BE2C (cell line): ENCODE data around the gene PTPRG.

Experiments used
- DNase-seq: peaks from one replicate; pipeline ENCODE4 v3.0.0-alpha.2; 2020
- H3K27me3 ChIP-seq: fragments of 250-450 bp; sonication (Bioruptor Pico); 2 replicates; pipeline ENCODE4 v1.5.1; 2020; ENCODE audit warnings: mild to moderate bottlenecking
- H3K36me3 ChIP-seq: fragments of 250-450 bp; sonication (Bioruptor Pico); 2 replicates; pipeline ENCODE4 v1.5.1; 2020; ENCODE audit warnings: mild to moderate bottlenecking
- H3K4me1 ChIP-seq: fragments of 250-450 bp; sonication (Bioruptor Pico); 2 replicates; pipeline ENCODE4 v1.5.1; 2020
- H3K4me3 ChIP-seq: 2 replicates; pipeline ENCODE4 v1.5.1; 2011; ENCODE audit warnings: low read depth, low read length
- H3K9me3 ChIP-seq: fragments of 250-450 bp; sonication (Bioruptor Pico); 2 replicates; pipeline ENCODE4 v1.5.1; 2020
- CTCF ChIP-seq: IDR thresholded peaks from 2 replicates; pipeline ENCODE4 v1.5.1; 2012; ENCODE audit warnings: mild to moderate bottlenecking, low read depth, low read length

PTPRG gene

GRCh38 chr3:61761694-61762430, 200.5 kb downstream of the PTPRG start:
- no peak for TF ChIP-seq CTCF
- Histone ChIP-seq H3K4me3 (no peak overlapping the region), H3K4me1 (no peaks in the 10 kb centered on the region), H3K36me3 (no peaks in the 10 kb centered on the region), H3K27me3 (peaks cover 10% of the 10 kb centered on the region), H3K9me3 (no peaks in the 10 kb centered on the region)
- no peak for DNase-seq

- Histone ChIP-seq H3K9me3 (no peaks in the 10 kb centered on the region), H3K27me3 (peaks cover 4% of the 10 kb centered on the region), H3K4me3 (no peak overlapping the region), H3K4me1 (no peaks in the 10 kb centered on the region), H3K36me3 (no peaks in the 10 kb centered on the region)
- TF ChIP-seq CTCF: no peak
- no peak for DNase-seq
Observed at GRCh38 chr3:61765157-61765876, 203.9 kb downstream of the PTPRG start.

GRCh38 chr3:61768284-61769037, 207.1 kb downstream of the PTPRG start:
- H3K36me3 ChIP-seq: no peaks in the 10 kb centered on the region
- no peaks in the 10 kb centered on the region for H3K9me3 ChIP-seq
- no peaks in the 10 kb centered on the region for H3K4me1 ChIP-seq
- no peak overlapping the region for H3K4me3 ChIP-seq
- peaks cover 2% of the 10 kb centered on the region for H3K27me3 ChIP-seq
- DNase-seq: no peak
- TF ChIP-seq CTCF: no peak

- TF ChIP-seq CTCF: no peak
- H3K4me3 ChIP-seq: no peak overlapping the region
- DNase-seq: no peak
Observed at GRCh38 chr3:61769266-61769990, 208.1 kb downstream of the PTPRG start.

GRCh38 chr3:61771976-61772375, 210.6 kb downstream of the PTPRG start:
- peaks cover 6% of the 10 kb centered on the region; the same call in 1 of the 2 replicates for H3K27me3 ChIP-seq
- H3K4me3 ChIP-seq: no peak overlapping the region
- no peak for DNase-seq
- H3K36me3 ChIP-seq: no peaks in the 10 kb centered on the region
- no peak for TF ChIP-seq CTCF
- no peaks in the 10 kb centered on the region for H3K4me1 ChIP-seq
- no peaks in the 10 kb centered on the region for H3K9me3 ChIP-seq

More at GRCh38 chr3:61769266-61769990, 208.1 kb downstream of the PTPRG start:
- peaks cover 4% of the 10 kb centered on the region for H3K27me3 ChIP-seq
- no peaks in the 10 kb centered on the region for H3K36me3 ChIP-seq
- H3K4me1 ChIP-seq: no peaks in the 10 kb centered on the region
- H3K9me3 ChIP-seq: no peaks in the 10 kb centered on the region
